GM18867 (cell line): Measurements from ENCODE around the gene SNTG2.

Experiments used
- ATAC-seq: cut with Tn5 transposase; IDR thresholded peaks from one replicate; pipeline ENCODE4 v1.9.1; 2021; ENCODE audit warnings: mild to moderate bottlenecking, moderate library complexity; ENCODE audit not compliant: unreplicated experiment

Gene SNTG2

DNA sequence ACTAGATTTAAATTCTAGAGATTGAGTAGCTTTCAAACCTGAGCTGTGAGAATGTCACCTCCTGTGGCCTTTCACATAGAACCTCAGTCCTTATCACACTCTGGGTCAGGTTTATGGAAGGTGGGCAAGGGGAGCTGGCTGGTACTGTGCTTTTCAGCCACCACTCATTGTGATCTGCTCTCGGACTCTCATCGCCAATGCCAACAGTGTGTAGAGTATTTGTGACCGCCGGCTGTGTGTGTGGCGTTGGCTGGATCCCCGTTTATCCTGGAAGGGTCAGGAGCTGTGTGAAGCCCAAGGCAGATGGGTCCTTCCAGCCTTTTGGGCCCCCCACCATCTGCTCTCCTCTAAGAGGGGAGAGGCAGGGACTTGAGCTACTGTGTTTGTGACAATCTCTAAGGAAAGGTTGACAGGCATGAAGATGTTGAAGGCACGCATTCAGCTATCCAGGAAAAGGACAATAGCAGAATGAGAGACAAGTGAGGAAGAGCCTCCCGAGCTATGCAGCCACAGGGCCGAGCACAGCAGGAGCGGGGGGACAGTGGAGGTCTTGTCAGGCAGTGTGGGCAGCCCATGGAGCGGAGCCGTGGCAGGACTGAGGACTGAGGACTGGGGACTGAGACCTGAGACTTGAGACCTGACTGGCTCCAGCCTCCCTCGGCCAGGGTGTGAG is 355.5 kb downstream of the SNTG2 start:
- ATAC-seq = no peak

DNA sequence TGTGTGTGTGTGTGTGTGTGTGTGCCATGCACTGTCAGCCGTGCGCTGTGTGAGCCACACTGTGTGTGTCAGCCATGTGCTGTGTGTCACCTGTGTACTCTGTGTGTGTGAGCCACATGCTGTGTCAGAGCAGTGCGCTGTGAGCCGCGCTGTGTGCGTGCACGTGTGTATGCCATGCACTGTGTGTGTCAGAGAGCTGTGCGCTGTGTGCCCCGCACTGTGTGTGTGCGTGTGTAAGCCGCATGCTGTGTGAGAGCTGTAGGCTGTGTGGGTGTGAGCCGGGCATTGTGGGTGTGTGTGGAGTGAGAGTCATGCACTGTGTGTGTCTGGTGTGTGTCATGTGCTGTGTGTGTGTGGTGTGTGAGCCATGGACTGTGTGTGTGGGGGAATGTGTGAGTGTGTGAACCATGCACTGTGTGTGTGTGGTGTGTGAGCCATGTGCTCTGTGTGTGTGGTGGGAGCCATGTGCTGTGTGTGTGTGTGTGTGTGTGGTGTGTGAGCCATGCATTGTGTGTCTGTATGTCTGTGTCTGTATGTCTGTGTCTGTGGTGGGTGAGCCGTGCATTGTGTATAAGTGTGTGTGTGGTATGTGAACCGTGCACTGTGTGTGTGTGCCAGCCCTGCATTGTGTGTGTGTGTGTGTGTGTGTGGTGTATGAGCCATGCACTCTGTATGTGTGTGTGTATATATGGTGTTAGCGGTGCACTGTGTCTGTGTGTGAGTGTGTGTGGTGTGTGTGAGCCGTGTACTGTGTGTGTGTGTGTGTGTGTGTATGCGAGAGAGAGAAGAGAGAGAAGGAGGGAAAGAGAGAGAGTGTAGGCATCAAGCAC is 356.3 kb downstream of the SNTG2 start:
- ATAC-seq = no peak

DNA sequence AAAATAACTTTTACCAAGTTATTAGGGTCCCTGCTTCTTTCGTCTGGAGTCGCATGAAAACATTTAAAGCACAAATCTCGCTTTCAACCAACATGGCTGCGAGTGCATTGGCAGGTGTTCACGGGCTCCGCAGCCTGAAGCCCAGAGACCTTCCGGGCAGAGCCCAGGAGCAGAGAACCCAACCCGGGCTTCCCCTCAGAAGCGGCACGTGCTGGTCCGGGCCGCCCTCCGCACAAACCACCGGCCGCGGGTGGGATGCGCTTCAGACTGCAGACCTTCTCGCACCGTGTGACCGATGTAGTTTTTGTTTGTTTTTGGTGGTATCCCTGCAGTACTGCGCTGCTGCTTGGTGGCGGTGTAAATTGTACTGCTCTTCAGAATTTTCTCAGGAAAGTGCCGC is 357.0 kb downstream of the SNTG2 start:
- no peak for ATAC-seq

DNA sequence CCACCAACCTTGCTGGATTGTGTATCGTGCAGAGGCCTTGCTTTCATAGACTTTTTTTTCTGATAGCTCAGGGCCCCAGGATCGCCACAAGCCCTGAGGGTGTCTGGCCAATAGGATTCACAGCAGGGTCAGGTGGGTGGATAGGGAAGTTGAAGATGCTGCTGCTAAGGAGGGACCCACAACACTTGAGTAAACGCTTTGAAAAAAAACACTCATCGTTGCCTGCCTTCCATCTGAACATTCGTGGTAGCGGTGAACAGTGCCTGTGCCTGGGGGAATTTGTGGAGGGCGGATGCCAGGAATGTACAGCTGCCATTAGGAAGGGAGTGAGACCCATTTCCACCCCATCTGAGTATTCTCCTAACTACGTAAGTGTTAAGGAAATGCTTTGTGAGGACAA is 358.0 kb downstream of the SNTG2 start:
- no peak for ATAC-seq

DNA sequence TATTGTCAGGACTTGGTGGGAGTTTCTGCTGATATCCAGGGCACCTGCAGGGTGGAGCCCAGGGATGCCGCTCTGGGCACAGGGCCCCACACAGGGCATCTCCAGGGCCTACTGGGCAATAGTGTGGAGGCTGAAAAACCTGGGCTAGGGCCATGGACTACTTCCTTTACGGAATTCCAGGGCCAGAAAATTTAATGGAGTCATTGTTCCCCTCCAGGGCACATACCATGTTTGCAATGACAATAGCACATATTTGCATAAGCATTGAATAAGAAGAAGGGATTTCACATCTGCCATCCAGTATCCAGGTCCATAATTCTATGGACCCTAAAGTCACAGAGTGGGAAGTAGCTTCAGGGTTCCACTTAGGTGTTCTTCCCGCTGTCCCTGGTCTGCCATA is 358.9 kb downstream of the SNTG2 start:
- no peak for ATAC-seq

DNA sequence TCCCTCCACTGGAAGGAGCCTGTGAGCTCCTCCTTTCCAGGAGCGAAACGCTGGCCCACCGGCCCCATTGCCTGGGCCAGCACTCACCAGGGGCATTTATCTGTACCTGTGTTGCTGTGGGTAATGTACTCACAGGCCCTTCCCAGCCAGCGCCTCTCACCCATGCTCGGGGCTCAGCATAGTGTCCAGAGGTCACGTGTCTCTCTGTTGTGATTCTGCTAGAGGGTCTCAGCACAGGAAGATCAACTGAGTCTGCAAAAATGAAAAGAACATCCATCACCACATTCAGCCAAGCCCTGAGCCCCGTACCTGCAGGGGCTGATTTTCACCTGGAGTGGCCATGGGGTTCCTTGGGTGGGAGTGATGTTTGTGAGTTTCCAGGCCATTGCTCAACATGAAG is 359.6 kb downstream of the SNTG2 start:
- ATAC-seq = no peak

DNA sequence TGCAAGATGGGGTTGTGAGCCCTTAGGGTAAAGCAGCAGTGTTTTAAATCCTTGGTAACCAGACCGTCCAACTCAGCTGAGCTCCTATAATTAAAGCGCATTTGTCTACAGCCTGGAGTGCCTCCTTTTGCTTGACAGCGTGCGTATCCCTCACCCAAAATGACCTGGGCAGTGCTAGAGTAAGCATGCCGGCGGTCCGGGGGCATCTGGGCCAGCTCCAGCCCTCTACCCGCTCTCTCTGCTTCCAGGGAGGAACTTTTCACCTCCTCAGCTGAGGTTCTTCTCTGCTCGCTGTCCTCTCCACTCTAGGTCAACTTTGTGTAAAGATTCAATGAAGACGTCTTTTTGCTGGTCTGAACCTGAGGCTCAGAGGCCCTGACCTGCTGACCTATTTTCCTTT is 360.2 kb downstream of the SNTG2 start:
- no peak for ATAC-seq

DNA sequence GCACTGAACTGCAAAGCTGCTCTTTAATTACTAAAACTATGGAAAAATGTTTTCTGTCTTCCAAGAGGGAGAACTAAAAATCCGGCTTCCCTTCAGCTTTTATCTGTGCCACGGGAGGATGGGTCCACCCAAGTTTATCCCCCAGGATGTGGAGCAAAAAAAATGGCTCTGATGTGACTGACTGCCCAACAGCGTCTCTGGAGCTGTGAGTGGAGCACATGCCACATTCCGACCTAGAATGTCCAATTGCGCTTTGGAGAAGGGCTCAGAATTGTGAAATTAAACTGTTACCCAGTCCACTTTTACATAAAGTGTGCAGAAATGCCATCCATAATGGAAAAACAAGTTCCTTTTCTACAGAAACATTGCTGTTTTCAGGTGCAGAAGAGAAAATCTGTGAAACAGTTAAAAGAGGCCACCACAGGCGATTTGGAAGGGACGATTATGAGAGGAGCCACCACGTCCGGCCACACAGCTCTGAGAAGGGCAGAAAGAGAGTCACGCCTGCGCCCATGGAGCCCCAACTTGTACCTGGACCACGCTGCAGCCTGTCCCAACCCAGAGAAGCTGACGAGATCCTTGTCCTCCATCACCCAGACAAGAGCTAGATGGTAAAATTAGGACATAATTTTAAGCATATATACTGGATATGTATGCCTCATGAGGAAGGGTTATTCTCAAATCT is 362.7 kb downstream of the SNTG2 start:
- ATAC-seq = no peak

DNA sequence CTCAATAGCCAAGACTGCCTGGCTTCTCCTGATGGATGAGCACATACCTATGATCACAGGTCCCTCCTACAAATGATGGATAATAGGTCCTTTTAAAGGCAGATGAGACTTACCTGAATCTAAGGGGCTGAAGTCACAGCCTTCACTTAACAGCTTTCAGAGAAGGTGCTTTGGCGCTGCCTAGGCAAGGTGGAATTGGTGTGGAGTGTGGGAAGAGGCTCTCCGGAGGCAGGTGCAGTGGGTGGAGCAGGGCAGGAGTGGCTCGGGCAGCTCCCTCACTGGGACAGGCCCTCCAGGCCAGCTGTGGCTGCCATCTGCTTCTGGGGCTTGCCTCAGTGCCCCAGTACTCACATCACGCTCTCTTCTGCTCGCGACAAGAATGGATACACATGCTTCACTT is 363.6 kb downstream of the SNTG2 start:
- no peak for ATAC-seq

DNA sequence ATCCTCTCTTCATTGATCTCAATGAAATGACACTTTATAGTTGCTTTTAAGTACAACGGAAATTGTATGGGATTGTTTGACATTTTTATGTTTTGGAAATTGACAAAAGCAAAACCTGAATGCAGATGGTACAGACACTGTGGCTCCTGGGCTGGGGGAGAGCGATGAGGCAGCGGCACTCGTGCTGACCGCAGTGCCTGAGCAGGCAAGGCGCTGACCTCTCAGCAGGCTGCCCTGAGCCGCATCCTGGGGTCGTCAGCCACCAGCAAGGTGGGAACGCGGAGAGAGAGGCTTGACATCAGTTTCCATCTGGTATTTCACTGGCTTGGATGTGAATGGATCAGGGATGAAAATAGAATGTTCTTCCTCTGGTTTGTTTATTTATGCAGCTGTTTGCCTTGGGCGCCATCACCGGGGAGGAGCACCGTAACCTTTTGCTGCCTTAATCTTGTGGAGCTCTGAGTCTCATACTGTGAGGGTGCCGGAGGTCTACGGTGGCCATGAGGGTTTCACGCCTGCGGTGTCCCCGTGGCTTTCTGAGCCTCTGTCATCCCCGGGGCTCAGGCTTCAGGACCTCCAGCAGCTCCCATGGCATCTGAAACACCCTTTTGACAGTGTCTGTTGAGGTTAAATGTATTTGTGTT is 367.8 kb downstream of the SNTG2 start:
- no peak for ATAC-seq

DNA sequence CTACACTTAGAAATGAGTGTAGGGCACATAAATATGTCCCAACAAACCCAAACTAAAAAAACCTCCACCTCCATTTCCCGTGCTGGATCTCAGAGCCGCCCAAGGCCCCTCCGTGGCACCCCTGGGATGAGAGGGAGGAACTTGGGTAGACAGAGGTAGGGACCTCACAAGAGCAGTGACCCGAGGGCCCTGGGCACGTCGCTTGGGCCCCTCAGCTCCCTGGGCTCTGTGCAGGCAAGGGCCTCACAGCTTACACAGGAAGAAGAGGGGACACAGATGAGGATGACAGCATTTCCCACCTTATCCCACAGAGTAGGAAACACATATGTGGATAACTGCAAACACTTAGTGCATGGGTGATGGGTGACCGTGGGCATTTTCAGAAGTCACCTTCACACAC is 368.7 kb downstream of the SNTG2 start:
- ATAC-seq = no peak

DNA sequence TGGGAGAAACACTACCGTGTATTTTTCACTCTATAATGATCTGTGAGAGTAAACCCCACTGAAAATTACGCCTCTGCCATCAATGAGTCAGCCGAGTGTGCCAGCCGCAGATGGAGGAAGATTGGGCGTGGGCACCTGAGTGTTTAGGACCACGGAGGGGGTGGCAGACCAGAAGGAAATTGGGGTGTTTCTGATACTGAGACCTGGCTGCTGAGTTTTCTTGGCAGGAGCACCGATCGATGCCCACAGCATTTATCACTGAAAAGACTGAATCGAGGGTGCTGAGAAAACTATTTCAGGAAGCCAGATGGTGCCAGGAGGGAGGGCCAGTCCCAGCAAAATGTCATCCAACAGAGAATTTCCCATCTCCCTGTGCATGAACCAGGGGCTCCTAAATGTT is 370.7 kb downstream of the SNTG2 start:
- ATAC-seq = no peak

DNA sequence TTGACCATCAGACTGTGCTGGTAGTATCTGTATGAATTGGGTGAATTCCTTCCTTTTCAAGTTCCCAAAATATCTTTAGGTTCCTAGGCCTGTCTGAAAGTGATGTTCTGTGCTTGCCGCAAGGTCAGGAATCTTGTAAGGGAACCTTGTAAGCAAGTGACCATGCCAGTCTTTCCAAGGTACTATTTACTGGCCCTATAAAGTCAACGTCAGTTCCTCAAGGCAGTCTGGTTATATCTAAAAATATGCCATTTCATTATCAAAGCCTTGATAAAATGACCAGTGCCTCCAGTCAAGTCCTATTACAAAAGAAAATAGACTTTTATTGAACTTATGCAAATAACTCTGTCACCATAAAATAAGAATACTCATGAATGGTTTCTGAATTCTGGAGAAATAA is 374.2 kb downstream of the SNTG2 start:
- no peak for ATAC-seq

DNA sequence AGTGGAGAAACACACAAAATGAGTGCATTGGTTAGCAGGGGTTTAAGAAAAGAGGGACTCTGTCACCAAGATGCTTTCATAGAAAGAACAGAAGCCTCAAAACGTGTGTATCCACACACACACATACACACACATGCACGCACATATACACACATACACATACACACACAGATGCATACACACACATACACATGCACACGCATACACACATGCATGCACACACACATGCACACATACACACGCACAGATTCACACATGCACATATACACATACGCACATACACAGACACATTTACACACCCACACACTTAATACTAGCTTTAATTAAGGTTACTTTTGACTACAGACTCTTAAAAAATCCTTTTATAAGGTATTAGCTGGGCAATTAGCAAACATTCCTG is 378.0 kb downstream of the SNTG2 start:
- ATAC-seq = no peak

DNA sequence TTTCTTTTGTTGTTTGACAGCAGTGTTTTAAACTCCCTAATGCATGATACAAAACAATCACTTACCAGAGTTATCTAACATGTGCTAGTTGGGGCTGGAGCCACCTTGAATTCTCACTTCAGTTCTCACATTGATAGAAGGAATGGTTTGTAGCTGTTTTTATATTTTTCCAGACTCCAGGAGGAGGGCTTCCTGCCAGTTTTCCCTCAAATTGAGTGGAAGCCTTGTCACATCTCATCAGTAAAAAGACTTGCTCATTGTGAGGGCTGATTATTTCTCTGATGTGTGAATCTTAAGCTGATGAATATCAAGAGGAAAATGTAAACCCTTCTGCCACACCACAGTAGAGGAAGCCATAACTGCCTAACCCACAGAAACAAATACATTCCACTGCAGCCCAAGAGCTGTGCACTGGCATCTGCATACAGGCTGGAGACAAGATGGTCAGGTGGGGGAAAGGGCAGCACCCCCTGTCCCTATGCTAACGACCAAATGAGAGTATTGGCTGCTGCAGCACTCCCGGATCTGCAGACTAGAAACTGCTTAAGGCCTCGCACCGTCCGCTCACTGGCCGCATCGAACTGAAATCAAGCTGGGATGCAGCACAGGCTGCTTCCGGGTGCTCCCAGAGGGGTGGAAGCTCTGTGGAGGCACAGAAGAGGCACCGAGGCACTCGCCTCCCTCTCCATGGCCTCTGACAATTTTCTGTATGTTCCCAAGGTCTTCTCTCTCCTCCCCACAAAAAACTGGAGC is 388.9 kb downstream of the SNTG2 start:
- ATAC-seq = no peak

DNA sequence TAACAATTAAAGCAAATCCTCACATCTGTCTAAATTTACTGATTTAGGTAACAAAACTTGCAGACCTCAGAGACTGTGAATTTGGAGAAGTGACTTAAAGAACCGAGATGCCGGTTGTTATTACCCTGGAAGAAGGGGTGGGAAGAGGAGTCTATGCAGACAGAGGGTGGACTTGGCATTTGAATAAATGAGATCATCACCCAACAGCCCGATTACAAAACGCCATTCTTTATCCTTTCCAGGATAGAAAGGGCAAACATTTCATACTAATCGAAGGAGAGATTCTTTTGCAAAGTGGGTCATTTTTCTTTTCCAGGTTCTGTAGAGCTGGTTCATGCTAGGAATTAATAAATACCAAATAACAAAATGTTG is 389.5 kb downstream of the SNTG2 start:
- ATAC-seq = no peak

DNA sequence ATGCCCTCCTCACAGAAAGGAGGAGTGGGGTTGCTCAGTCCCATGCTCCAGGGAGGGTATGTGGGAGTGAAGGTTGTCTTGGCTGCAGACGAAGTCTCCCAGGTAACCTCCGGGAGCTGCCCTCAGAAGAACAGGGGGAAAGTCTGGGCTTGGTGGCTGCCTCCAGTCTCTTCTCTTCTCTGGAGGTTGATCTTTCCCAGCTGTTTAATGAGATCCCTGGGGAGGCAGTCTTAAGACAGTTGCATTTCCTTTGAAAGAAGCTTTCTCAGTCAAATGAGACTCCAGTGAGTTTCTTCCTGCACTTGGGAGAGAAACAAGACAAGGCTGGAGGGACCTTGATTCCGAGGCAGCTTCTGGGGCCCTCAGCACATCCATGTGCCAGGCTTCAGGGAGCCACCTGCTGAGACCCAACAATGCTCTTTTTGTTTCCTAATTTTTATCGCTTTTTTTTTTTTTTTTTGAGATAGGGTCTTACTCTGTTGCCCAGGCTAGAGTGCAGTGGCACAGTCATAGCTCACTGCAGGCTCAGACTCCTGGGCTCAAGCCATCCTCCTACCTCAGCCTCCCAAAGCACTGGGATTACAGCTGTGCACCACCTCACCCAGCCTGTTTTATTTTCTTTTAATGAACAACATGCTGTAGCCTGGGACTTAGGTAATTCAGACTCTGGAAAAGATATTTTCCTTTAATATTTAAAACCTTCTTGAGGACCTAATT is 390.9 kb downstream of the SNTG2 start:
- ATAC-seq = no peak

DNA sequence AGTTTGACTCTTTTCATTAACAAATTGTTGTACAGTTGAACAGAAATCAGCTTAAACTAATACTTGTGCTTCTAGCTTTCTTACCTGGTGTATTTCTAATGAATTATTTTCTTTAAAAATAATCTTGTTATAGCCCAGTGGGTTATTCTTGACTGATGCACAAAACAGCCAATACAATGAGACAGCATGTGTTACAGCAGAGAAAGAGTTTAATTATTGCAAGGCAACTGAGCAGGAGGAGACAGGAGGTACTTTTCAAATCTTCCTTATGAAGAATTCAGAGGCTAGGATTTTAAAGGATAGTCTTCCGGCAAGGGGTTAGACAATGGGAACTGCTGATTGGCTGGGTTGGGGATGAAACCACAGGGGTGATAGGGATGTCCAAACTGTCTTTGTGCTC is 398.1 kb downstream of the SNTG2 start:
- no peak for ATAC-seq

DNA sequence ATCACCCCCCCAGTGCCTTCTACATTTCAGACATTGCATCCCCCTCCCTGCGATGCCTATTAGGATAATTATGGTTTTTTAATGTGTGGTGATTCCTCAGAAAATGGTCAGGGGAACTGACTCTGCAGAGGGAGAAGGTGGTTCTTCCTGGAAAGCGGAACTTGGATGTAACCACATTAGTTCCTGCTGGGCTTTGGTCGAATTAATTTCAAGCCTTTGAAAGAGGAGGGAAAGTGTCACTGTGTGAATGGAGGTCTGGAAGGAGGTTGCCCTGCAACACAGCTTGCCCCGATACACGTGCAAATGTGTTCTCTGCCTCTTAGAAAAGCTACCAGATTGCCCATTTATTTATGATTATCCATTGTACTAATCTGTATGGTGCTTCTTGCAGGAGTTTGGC is 399.5 kb downstream of the SNTG2 start:
- ATAC-seq = no peak

DNA sequence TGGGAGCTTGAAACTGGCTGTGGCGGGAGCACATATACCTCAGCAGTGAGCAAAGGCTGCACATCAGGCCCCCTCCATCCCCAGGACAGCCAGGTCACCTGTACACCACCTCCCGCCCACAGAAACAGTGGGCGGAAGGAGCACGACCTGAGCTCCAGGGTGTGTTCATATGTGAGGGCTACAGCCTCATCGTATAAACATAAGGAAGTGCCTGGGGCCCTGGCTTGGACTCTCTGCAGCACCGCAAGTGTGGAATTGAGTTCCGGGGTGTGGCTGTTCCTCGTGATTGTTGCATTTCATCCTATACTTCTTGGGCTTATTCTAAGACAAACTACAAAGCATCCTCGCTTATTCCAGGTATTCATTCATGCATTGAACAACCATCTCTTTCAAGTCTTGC is 402.5 kb downstream of the SNTG2 start:
- ATAC-seq = no peak
